IMR-90 (cell line): Measurements from ENCODE around the gene ELF2.

ENCODE experiments used
- CTCF ChIP-seq: conservative IDR thresholded peaks from 2 replicates; pipeline ENCODE4 v1.5.1; 2012; ENCODE audit warnings: mild to moderate bottlenecking, low read depth, low read length, improper control_type of control experiment
- ELK1 ChIP-seq: fragments of 150-350 bp; IDR thresholded peaks from 2 replicates; pipeline ENCODE4 v1.6.1; 2016; ENCODE audit warnings: low read depth, mild to moderate bottlenecking, low read length, moderate library complexity, borderline replicate concordance
- MAZ ChIP-seq: IDR thresholded peaks from 2 replicates; pipeline ENCODE4 v1.6.1; 2012; ENCODE audit warnings: low read depth, mild to moderate bottlenecking, low read length, improper control_type of control experiment, moderate library complexity, borderline replicate concordance
- MXI1 ChIP-seq: IDR thresholded peaks from 2 replicates; pipeline ENCODE4 v1.6.1; 2012; ENCODE audit warnings: low read depth, mild to moderate bottlenecking, low read length, moderate library complexity, borderline replicate concordance
- POLR2A ChIP-seq: IDR thresholded peaks from 2 replicates; pipeline ENCODE4 v1.6.1; 2012; ENCODE audit warnings: mild to moderate bottlenecking, low read depth, low read length
- RAD21 ChIP-seq: IDR thresholded peaks from 2 replicates; pipeline ENCODE4 v1.6.1; 2012; ENCODE audit warnings: low read length, improper control_type of control experiment
- RCOR1 ChIP-seq: IDR thresholded peaks from 2 replicates; pipeline ENCODE4 v1.6.1; 2012; ENCODE audit warnings: mild to moderate bottlenecking, low read length, improper control_type of control experiment; ENCODE audit not compliant: insufficient replicate concordance
- RFX5 ChIP-seq: IDR thresholded peaks from 2 replicates; pipeline ENCODE4 v1.8.0; 2012; ENCODE audit warnings: low read depth, mild to moderate bottlenecking, low read length, moderate library complexity

GRCh38 chr4:139142980-139143379 is 34.0 kb downstream of the ELF2 start:
- no peak for TF ChIP-seq ELK1
- no peak for TF ChIP-seq CTCF
- no peak for TF ChIP-seq POLR2A
- no peak for TF ChIP-seq MXI1
- TF ChIP-seq RAD21, result no peak
- TF ChIP-seq RCOR1, result no peak
- no peak for TF ChIP-seq MAZ
- no peak for TF ChIP-seq RFX5
